Dermis blood vessel endothelial cell (primary cell): Measurements from ENCODE around the gene ZNF687. TPM values are rescaled to one million over a fixed set of nuclear protein-coding genes. Genes with fewer than 3 reads are reported as not detected.

ENCODE experiments used
- DNase-seq: peaks from one replicate; pipeline ENCODE4 v3.0.0; 2010
- total RNA-seq: library from RNA; depleted of rRNA; stranded (reverse); fragments of >200 nt; gene quantifications from 2 replicates; pipeline ENCODE4 v1.2.3, GENCODE V29; 2014

The ZNF687 gene
- total RNA-seq, 1 donor from 2014 or later = 12.6 TPM

- DNase-seq = no peak
These were observed 30.7 kb downstream of the ZNF687 start for GRCh38 chr1:151312826-151313225.

- no peak for DNase-seq
These were observed 31.4 kb downstream of the ZNF687 start for GRCh38 chr1:151313501-151313900.

DNA sequence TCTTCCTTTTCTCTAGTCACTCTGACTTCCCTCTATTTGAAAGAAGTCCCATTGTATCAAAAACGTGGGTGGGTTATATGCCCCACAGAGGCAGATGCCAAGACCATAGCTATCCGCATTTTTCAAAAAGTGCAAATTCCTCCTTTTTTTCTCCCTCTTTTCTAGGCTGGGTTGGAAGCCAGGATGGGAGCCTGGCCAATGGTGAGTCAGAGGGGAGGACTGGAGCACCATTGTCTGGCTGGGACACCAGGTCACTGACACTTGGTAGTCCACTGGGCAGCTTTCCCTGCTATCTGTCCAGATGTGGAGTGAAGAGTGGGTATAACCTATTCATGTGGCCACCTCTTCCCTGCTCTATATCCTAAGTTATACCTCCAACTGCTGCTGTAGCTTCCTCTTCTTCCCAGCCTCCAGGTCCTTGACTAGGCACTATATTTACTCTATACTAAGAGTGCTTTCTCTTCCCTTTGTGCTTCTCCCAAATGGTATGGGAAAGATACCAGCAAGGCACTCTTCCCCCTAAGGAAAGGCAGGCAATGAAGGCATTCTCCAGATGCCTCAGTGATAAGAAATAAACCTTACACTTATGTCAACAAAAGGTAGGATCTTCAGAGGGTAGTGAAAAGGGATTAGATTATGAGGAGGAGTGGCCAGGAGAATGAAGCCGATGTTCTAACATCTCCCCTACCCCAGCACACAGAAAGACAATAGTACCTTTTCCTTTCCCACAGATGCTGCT, 32.2 kb downstream of the ZNF687 start:
- peak; percentile 79 for DNase-seq

DNA sequence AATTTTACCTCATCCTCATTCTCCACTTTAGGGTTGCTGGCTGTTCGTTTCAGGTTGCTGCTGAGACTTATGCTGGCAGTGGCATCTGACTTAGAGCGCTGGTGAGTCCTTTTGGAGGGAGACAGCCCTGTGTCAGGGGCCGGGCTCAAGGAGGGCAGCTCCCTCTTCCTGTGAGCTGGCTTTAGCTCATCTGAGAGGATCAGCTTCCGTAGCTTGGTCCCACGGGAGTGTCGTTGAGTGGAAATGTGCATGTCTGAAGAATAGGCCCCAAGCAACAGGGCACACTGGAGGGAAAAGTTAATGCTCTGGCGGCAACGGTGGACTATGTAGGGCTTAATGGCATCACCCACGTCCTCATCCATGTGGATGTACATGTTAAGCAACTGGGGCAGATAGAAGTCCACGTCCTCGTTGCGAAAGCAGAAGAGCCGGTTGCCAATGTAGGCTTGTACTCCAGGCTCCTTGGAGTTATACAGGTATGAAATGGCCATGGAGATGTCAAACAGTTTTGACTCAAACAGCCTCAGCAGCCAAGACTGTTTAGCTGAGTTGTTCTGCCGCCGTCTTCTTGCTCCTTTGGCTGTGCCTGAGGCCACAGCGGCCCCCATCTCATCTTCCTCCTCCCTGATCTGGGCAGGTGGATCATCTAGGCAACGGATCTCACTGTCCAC, 33.6 kb downstream of the ZNF687 start:
- no peak for DNase-seq

- peak; percentile 55 for DNase-seq
These were observed 36.9 kb downstream of the ZNF687 start for GRCh38 chr1:151318975-151319374.

- no peak for DNase-seq
These were observed 42.4 kb downstream of the ZNF687 start for GRCh38 chr1:151324390-151324930.

- DNase-seq = no peak
These were observed 43.1 kb downstream of the ZNF687 start for GRCh38 chr1:151325231-151325630.

DNA sequence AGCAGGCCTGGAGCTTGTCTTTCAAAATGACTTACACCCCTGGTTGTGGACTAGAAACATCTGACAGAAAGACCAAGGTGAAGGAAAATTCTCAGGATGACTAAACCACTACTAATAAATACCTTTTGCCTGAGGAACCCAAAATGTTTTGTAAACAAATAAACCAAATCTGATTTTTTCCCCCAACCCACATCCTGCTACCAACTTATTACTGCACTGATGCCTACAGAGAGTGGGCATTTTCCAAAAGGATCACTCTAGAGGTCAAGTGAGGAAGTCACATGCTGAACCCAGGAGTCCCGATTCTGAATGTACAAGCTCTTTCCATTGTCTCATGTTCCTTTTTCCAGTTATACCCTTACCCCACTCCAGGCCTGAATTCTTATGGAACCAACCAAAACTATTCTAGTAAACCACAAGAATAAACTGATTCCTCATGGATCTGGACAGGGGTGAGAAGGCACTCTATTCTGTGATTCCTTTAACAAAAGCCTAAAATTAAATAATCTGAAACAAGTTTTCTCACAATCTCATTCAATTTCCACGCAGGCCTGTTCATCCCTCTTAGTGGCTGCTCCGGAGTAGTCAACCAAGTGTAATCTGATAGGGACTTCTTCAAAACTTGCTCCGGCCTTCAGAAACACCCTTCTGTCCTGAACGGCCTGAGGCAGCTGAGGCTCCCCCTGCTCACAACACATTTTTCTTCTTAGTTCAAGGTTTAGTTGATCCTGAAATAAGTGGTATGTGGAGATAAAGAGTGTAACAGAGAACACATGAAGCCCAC, 43.7 kb downstream of the ZNF687 start:
- DNase-seq = no peak

GRCh38 chr1:151326619-151327222, 44.6 kb downstream of the ZNF687 start:
- DNase-seq = peak; percentile 52

DNA sequence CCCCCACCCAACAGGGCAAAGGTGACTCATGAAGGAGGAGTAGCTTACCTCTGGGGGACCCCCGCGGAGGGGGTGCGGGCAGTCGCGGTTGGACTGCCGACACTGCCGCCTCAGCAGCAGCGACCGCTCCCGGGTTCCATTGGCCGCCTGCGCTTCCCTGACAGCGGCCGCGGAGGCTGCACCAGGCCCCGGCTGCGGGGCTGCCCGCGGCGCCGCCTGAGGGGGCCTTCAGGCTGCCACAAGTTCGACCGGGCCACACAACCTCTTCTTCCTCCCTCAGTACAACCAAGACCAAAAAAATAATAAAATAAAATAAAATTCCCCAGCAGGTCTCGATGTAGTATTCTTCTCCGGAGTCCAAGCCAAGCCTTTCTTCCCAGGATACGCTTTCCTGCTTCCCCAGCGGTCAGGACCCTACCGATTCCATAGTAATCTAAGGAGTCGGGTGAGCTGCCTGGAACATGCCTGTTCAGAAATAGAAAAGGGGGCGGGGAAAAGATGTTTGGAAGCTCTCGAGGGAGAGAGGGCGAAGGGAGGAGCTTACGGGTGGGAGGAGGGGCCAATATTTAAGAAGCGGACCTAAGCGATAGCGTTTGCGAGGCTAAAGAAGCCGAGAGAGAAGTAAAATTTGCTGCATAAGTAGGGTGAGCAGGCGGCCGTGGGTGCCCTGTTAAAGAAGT, 45.3 kb downstream of the ZNF687 start, which contains the start of gene PI4KB:
PI4KB (minus strand) TSS at position 194 of the 680 bp plus-strand sequence. CDS start 10,935 bp downstream, outside the sequence.
- peak; percentile 99 for DNase-seq

GRCh38 chr1:151327903-151328674, 46.0 kb downstream of the ZNF687 start:
- no peak for DNase-seq

DNA sequence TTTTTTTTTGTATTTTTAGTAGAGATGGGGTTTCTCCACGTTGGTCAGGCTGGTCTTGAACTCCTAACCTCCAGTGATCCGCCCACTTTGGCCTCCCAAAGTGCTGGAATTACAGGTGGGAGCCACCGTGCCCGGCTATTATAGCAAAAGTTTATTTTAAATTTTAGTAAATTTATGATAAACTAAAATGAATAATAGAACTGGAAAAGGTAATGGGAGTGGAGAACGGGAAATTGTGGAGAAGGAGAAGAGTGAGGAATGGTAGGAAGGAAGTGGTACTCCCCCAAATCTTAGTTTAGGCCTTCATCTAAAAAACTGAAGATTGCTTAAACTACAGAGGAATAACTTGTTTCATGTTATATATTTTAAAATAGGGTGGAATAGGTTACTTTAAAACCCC, 52.7 kb downstream of the ZNF687 start:
- no peak for DNase-seq

GRCh38 chr1:151336556-151336955, 54.5 kb downstream of the ZNF687 start:
- no peak for DNase-seq

- DNase-seq = peak; percentile 91
These were observed 59.0 kb downstream of the ZNF687 start for GRCh38 chr1:151340870-151341754.

Other genes starting within 250 kb of the ZNF687 start
- 0.17 and 0.33 TPM in 2 replicates for gene BNIPL, start 245.7 kb upstream of the ZNF687 start, total RNA-seq
- 1.1 and 1.4 TPM in 2 replicates for gene C1orf56, start 234.5 kb upstream of the ZNF687 start, total RNA-seq
- 63.1 and 78.6 TPM in 2 replicates for gene CDC42SE1, start 222.7 kb upstream of the ZNF687 start, total RNA-seq
- 1.2 and 3.6 TPM in 2 replicates for gene MLLT11, start 221.9 kb upstream of the ZNF687 start, total RNA-seq
- gene GABPB2, start 211.5 kb upstream of the ZNF687 start, total RNA-seq = 6.3 and 10.7 TPM in 2 replicates
- gene SEMA6C, start 135.7 kb upstream of the ZNF687 start, total RNA-seq = 21.3 and 33.4 TPM in 2 replicates
- gene TNFAIP8L2, start 125.7 kb upstream of the ZNF687 start, total RNA-seq = 0.14 TPM in 1 of 2 replicates, not detected in the other
- 3.3 and 5.3 TPM in 2 replicates for gene LYSMD1, start 116.4 kb upstream of the ZNF687 start, total RNA-seq
- 21.1 and 23.8 TPM in 2 replicates for gene SCNM1, start 116.2 kb upstream of the ZNF687 start, total RNA-seq
- gene TMOD4, start 106.3 kb upstream of the ZNF687 start, total RNA-seq = 0.56 TPM in 1 of 2 replicates, not detected in the other
- 46.8 and 64.3 TPM in 2 replicates for gene VPS72, start 92.1 kb upstream of the ZNF687 start, total RNA-seq
- gene PIP5K1A, start 83.7 kb upstream of the ZNF687 start, total RNA-seq = 44.4 and 57.6 TPM in 2 replicates
- gene PSMD4, start 27.6 kb upstream of the ZNF687 start, total RNA-seq = 231 and 242 TPM in 2 replicates
- 45.5 and 55.3 TPM in 2 replicates for gene PI4KB, start 45.1 kb downstream of the ZNF687 start, total RNA-seq
- 68.8 and 73.3 TPM in 2 replicates for gene RFX5, start 65.0 kb downstream of the ZNF687 start, total RNA-seq
- 5.3 TPM in 2 replicates for gene SELENBP1, start 90.4 kb downstream of the ZNF687 start, total RNA-seq
- 322 and 414 TPM in 2 replicates for gene PSMB4, start 117.3 kb downstream of the ZNF687 start, total RNA-seq
- 20.3 and 26.2 TPM in 2 replicates for gene POGZ, start 177.2 kb downstream of the ZNF687 start, total RNA-seq
- gene CGN, start 229.1 kb downstream of the ZNF687 start, total RNA-seq = 0.42 and 2.4 TPM in 2 replicates